Measurements from ENCODE around the gene ZNF497.
"Not testable (repeated sequence)": the region's sequence is repeated elsewhere in the genome, so short reads cannot be mapped to it uniquely, and the experiment has no call there.

ZNF497 gene

DNA sequence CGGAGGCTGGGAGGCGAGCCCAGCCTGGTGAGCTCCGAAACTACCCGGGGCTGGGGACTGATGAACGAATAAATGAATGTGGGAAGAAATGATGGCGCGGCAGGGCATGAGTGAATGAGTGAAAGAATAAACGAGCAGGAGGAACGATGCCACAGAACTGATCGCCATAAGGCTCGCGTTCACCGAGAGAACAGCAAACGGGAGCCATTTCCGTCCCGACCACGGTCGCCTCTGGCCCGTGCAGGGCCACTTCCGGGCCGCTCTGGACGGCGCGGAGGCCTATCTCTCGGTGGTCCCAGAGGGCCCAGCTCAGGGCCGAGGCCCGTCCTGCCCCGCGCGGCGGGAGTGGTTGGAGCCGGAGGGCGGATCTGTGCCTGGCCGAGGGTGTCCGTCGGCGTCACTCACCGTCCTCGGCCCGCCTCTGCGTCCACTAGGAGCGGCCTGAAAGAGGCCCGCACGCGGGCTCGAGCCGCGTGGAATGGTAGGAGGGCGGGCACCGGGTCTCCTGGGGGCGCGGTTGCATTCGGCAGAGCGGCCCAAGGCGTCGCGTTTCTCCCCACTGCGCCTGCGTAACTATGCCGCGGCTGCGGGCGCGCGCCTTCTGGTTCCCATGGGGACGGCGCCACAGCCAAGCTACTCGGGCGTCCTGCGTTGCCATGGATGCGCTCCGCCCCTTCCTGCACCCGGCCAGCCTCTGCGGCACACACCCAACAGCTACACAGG, at the start of gene ZNF497:
ZNF497 (minus strand) TSS at position 480 of the 723 bp plus-strand sequence. CDS start 5,116 bp downstream, outside the sequence.
- no peak for TF ChIP-seq CTCF (conservative IDR thresholded peaks at IDR 0.05; ENCODE audit: low read length)
- H3K4me3 ChIP-seq (ENCODE audit: low read length): peak within 1 kb of the TSS; percentile 80
- DNase-seq (ENCODE audit: low read depth): peak; percentile 95

DNA sequence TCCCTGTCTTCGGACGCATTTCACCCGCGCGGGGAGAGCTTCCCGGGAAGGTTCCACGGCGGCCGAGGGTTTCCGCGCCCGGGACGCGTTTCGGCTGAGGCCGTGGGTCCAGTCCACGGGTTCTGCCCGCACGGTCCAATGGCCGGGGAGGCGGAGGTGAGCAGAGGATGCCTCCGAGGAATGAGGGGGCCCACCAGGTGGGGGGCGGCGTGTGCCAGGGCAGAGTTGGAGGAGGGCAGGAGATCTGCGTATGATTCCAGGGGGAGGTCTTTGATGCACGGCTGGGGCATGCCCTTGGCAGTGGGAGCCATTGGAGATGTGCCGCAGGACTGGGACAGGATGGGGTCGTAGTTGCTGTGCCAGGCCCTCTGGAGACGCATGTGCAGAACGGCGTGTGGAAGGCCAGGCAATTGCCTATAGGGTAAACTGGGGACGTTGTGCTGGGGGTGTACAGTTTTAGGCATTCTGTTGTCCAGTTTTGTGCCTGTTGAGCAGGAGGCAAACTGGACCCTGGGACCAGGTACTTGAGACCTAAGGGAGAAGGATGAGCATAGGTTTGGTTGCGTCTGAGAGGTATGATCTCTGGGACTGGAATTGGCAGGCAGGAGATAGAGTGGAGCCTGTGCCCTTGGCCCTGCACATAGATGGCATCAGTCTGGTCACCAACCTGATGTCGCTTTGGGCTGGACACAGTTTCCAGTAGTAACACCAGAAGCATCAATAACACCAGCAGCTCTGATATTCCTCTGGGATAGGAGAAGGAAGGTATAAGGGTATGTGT, 46.6 kb upstream of the ZNF497 start:
- DNase-seq (ENCODE audit: low read depth): no peak
- peak; percentile 3; the same call in 1 of the 2 replicates for TF ChIP-seq CTCF (conservative IDR thresholded peaks at IDR 0.05; ENCODE audit: low read length)
- H3K4me3 ChIP-seq (ENCODE audit: low read length): peak overlapping the region; percentile 93

GRCh38 chr19:58408152-58409009, 45.8 kb upstream of the ZNF497 start, which contains the start of gene ZNF584:
Gene ZNF584 (plus strand): TSS chr19:58408649. CDS start chr19:58409148, 499 bp downstream.
- DNase-seq (ENCODE audit: low read depth): peak; percentile 87
- TF ChIP-seq CTCF (conservative IDR thresholded peaks at IDR 0.05; ENCODE audit: low read length): peak; percentile 19
- peak within 1 kb of the TSS; percentile 93 for H3K4me3 ChIP-seq (ENCODE audit: low read length)

GRCh38 chr19:58407658-58408151, 45.2 kb upstream of the ZNF497 start:
- H3K4me3 ChIP-seq (ENCODE audit: low read length): peak overlapping the region; percentile 93
- DNase-seq (ENCODE audit: low read depth): no peak
- TF ChIP-seq CTCF (conservative IDR thresholded peaks at IDR 0.05; ENCODE audit: low read length): no peak

- H3K4me3 ChIP-seq (ENCODE audit: low read length): peak overlapping the region; percentile 93
- no peak for DNase-seq (ENCODE audit: low read depth)
- TF ChIP-seq CTCF (conservative IDR thresholded peaks at IDR 0.05; ENCODE audit: low read length): peak; percentile 46
These were observed 44.5 kb upstream of the ZNF497 start for GRCh38 chr19:58406818-58407657.

DNA sequence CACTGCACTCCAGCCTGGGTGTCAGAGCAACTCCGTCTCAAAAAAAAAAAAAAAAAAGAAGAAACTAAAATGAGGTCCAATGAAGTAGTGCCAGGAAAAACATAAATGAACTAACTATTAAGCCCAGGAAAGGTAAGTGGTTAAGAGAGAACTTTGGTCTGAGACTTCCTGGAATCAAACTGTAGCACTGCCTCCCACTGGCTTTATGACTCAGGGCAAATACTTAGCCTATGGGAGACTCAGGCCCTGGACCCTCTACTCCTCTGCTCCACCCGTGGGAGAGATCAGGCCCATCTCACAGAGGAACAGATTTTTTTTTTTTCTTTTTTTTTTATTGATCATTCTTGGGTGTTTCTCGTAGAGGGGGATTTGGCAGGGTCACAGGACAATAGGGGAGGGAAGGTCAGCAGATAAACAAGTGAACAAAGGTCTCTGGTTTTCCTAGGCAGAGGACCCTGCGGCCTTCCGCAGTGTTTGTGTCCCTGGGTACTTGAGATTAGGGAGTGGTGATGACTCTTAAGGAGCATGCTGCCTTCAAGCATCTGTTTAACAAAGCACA, 41.4 kb upstream of the ZNF497 start:
- not testable (repeated sequence) for DNase-seq (ENCODE audit: low read depth)

More for the DNA sequence above, 41.4 kb upstream of the ZNF497 start:
- not testable (repeated sequence) for H3K4me3 ChIP-seq (ENCODE audit: low read length)

All from AG10803 (cell line).